ENCODE data around the gene QARS1. TPM values are rescaled to one million over a fixed set of nuclear protein-coding genes. Genes with fewer than 3 reads are reported as not detected.

QARS1 gene
- total RNA-seq, 1 donor from 2014 or later, result 197 TPM

DNA sequence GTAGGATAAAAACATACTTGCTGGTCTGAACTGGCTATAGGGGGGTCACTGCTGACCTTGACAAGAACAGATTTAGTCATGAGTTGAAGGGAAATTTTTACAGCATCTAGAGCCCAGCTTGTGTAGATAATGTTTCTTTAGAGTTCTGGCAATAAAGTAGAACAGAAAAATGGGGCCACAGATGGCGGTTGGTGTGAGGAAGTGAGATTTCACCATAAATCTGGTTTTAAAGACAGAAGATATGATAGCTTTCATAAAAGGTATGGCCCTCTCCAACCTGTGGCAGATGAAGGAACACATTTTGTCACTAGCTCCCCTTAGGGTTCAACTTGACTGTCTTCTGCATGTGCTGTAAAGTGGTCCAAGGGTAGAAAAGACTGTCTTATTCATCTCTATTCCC lies 51.0 kb downstream of the QARS1 start:
- no peak for DNase-seq

Small RNA genes lying within 50 kb of the gene (small RNA-seq; reads per million reads assigned to genes)
- not detected for gene RN7SL182P

Other genes with a start within 250 kb of the QARS1 start
- 10.3 TPM for gene SLC25A20, start 205.9 kb downstream of the QARS1 start, total RNA-seq
- 82.0 TPM for gene ARIH2, start 185.9 kb downstream of the QARS1 start, total RNA-seq
- gene P4HTM, start 114.5 kb downstream of the QARS1 start, total RNA-seq, result 53.0 TPM
- 85.6 TPM for gene WDR6, start 97.4 kb downstream of the QARS1 start, total RNA-seq
- gene DALRD3, start 86.2 kb downstream of the QARS1 start, total RNA-seq, result 47.4 TPM
- gene NDUFAF3, start 82.6 kb downstream of the QARS1 start, total RNA-seq, result 33.4 TPM
- 190 TPM for gene IMPDH2, start 75.4 kb downstream of the QARS1 start, total RNA-seq
- 113 TPM for gene QRICH1, start 10.7 kb downstream of the QARS1 start, total RNA-seq
- gene USP19, start 16.1 kb upstream of the QARS1 start, total RNA-seq, result 49.0 TPM
- 47.6 TPM for gene LAMB2, start 28.3 kb upstream of the QARS1 start, total RNA-seq
- 18.6 TPM for gene CCDC71, start 61.6 kb upstream of the QARS1 start, total RNA-seq
- gene KLHDC8B, start 66.8 kb upstream of the QARS1 start, total RNA-seq, result 11.7 TPM
- 3.9 TPM for gene C3orf62, start 172.5 kb upstream of the QARS1 start, total RNA-seq
- gene USP4, start 235.3 kb upstream of the QARS1 start, total RNA-seq, result 22.9 TPM

Measured in occipital lobe (tissue), 3 donors.